ENCODE results near the gene ADGRL2.

Gene ADGRL2

DNA sequence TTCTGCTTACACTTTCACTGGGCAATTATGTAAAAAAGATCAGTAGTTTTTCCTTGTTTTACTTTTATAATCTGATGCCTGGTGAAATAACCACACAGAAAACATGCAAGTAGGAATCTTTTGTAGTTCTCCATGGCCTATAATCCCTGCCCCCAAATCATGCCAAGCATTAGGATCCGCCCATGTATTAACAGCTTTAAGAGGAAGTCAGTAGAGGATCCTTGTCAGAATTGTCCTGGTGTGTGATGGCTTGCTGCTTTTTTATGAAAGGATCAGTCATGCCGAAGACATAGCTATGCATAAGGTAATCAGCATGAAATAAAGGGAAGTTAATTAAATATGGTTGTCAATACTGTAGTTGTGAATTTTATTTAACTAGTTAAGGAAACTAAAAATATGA is 20.0 kb downstream of the ADGRL2 start:
- Mint-ChIP-seq H3K4me1 (peaks cover 19% of the 10 kb centered on the region), H3K27me3 (ENCODE audit: low read depth) (no peaks in the 10 kb centered on the region), H3K27ac (peak overlapping the region in 1 of 3 experiments; percentile 25), H3K9me3 (no peaks in the 10 kb centered on the region), H3K4me3 (no peak overlapping the region), H3K36me3 (ENCODE audit: low read depth) (peaks cover 12% of the 10 kb centered on the region)
- TF ChIP-seq, protein P1, sequence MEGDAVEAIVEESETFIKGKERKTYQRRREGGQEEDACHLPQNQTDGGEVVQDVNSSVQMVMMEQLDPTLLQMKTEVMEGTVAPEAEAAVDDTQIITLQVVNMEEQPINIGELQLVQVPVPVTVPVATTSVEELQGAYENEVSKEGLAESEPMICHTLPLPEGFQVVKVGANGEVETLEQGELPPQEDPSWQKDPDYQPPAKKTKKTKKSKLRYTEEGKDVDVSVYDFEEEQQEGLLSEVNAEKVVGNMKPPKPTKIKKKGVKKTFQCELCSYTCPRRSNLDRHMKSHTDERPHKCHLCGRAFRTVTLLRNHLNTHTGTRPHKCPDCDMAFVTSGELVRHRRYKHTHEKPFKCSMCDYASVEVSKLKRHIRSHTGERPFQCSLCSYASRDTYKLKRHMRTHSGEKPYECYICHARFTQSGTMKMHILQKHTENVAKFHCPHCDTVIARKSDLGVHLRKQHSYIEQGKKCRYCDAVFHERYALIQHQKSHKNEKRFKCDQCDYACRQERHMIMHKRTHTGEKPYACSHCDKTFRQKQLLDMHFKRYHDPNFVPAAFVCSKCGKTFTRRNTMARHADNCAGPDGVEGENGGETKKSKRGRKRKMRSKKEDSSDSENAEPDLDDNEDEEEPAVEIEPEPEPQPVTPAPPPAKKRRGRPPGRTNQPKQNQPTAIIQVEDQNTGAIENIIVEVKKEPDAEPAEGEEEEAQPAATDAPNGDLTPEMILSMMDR (IDR thresholded peaks at IDR 0.05; ENCODE audit: unreplicated experiment in 3 of 3): no peak

DNA sequence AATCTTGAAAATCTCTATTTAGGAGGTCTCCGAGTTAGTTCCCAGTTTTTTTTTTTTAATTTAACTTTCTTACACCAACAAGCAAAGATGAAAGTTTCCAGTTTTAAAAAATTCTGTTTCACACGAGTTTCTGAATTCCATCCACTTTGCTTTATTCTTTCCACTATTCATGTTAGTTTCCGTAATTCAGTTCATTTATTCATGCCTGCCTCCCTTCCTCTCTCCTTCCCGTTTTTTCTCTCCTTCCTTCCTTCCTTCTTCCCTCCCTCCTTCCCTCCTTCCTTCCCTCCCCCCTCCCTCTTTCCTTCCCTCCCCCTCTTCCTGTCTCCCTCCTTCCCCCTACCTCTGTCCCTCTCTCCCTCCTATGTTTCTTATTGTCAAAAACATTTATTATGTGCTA is 22.3 kb downstream of the ADGRL2 start:
- Mint-ChIP-seq H3K36me3 (ENCODE audit: low read depth) (peaks cover 9% of the 10 kb centered on the region), H3K9me3 (no peaks in the 10 kb centered on the region), H3K27ac (no peak overlapping the region), H3K27me3 (ENCODE audit: low read depth) (no peaks in the 10 kb centered on the region), H3K4me1 (peaks cover 21% of the 10 kb centered on the region), H3K4me3 (no peak overlapping the region)
- TF ChIP-seq, protein P1 (IDR thresholded peaks at IDR 0.05; ENCODE audit: unreplicated experiment in 3 of 3): no peak

DNA sequence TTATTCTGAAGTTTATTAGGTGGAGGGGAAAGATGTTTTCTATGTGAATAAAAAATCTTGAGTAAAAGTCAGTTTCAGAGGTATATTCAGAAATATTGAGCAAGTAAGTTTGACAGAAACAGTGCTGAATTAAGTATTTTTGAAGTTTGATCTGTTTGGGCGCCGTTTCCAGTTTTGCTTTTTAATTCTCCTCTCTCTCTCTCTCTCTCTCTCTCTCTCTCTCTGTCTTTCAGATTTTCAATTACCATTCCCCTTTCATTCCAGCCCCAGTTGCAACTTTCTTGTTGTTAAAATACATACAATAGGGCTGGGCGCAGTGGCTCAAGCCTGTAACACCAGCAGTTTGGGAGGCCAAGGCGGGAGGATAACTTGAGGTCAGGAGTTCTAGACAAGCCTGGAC is 24.0 kb downstream of the ADGRL2 start:
- TF ChIP-seq, protein P1 (IDR thresholded peaks at IDR 0.05; ENCODE audit: unreplicated experiment in 3 of 3): no peak
- peaks cover 11% of the 10 kb centered on the region for H3K36me3 Mint-ChIP-seq (ENCODE audit: low read depth)
- H3K4me3 Mint-ChIP-seq: no peak overlapping the region
- H3K27ac Mint-ChIP-seq: no peak overlapping the region
- peaks cover 12% of the 10 kb centered on the region for H3K4me1 Mint-ChIP-seq
- H3K27me3 Mint-ChIP-seq (ENCODE audit: low read depth): no peaks in the 10 kb centered on the region
- H3K9me3 Mint-ChIP-seq: no peaks in the 10 kb centered on the region

DNA sequence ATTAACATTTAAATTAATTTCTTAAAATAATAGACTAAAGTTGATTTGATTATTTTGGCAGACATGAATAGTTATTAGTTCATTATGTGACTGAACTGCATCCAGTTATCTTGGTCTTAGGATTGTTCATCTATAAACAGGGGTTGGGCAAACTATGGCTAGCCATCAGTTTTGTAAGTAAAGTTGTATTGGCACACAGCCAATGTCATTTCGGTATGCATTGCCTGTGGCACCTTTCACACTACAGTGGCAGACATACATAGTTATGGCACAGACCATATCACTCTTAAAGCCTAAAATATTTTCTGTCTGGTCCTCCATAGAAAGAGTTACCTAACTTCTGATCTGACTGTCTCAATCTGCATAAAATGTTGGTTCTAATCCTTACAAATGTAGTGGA is 27.2 kb downstream of the ADGRL2 start:
- H3K36me3 Mint-ChIP-seq (ENCODE audit: low read depth): peaks cover 11% of the 10 kb centered on the region
- no peaks in the 10 kb centered on the region for H3K27me3 Mint-ChIP-seq (ENCODE audit: low read depth)
- TF ChIP-seq, protein P1 (IDR thresholded peaks at IDR 0.05; ENCODE audit: unreplicated experiment in 3 of 3): no peak
- no peak overlapping the region for H3K4me3 Mint-ChIP-seq
- peaks cover 21% of the 10 kb centered on the region for H3K4me1 Mint-ChIP-seq
- no peaks in the 10 kb centered on the region for H3K9me3 Mint-ChIP-seq
- no peak overlapping the region for H3K27ac Mint-ChIP-seq

DNA sequence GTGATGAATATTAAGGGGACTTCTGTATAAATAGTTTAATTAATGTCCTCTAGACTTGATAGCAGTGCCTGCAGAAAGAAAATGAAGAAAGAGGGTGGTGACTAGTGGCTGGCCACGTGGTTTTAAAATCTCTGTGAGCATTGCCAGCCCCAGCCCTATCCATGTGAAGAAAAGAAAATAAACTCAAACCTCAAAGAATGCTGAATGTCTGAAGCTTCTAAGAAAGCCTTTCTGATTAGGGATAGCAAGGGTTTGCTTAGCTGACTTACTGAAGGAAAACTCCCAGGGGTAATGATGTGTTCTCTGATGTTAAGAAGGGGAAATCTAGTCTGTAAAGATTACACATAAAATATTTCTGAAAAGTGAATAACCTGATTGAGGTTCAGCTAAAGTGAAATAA is 31.8 kb downstream of the ADGRL2 start:
- H3K36me3 Mint-ChIP-seq (ENCODE audit: low read depth): peaks cover 9% of the 10 kb centered on the region
- TF ChIP-seq, protein P1 (IDR thresholded peaks at IDR 0.05; ENCODE audit: unreplicated experiment in 3 of 3): no peak
- no peak overlapping the region for H3K4me3 Mint-ChIP-seq
- H3K27ac Mint-ChIP-seq: peak overlapping the region in 2 of 3 experiments; percentile 41 to 56
- H3K9me3 Mint-ChIP-seq: no peaks in the 10 kb centered on the region
- H3K4me1 Mint-ChIP-seq: peaks cover 47% of the 10 kb centered on the region
- no peaks in the 10 kb centered on the region for H3K27me3 Mint-ChIP-seq (ENCODE audit: low read depth)

DNA sequence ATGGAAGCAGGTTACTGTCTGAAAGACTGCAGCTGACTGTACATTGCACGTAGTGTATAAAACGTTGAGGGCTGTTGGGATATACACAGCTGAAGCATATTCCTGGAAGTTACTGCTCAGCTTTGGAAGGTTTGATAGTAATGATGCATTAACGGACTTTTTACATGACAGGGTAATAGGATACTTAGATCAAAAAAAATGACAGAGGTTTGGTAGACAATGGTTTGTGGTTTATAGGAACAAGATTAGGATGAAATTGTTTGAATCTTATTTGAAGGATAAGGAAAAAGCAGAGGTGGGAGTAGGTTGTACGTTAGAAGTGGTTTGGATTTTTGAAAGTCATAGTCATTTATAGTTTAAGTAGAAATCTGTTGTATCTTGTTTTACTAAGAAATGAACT is 33.0 kb downstream of the ADGRL2 start:
- peak overlapping the region in 2 of 3 experiments; percentile 11 to 23 for H3K27ac Mint-ChIP-seq
- peak overlapping the region in 1 of 3 experiments; percentile 19 for H3K4me3 Mint-ChIP-seq
- no peaks in the 10 kb centered on the region for H3K27me3 Mint-ChIP-seq (ENCODE audit: low read depth)
- no peaks in the 10 kb centered on the region for H3K9me3 Mint-ChIP-seq
- H3K4me1 Mint-ChIP-seq: peaks cover 47% of the 10 kb centered on the region
- H3K36me3 Mint-ChIP-seq (ENCODE audit: low read depth): peaks cover 10% of the 10 kb centered on the region
- TF ChIP-seq, protein P1 (IDR thresholded peaks at IDR 0.05; ENCODE audit: unreplicated experiment in 3 of 3): no peak
